HG02981 (cell line): ENCODE data around the gene EEA1.

Source experiments
- ATAC-seq: cut with Tn5 transposase; IDR thresholded peaks from one replicate; pipeline ENCODE4 v1.9.1; 2021; ENCODE audit warnings: mild to moderate bottlenecking, moderate library complexity; ENCODE audit not compliant: unreplicated experiment

EEA1 gene

DNA sequence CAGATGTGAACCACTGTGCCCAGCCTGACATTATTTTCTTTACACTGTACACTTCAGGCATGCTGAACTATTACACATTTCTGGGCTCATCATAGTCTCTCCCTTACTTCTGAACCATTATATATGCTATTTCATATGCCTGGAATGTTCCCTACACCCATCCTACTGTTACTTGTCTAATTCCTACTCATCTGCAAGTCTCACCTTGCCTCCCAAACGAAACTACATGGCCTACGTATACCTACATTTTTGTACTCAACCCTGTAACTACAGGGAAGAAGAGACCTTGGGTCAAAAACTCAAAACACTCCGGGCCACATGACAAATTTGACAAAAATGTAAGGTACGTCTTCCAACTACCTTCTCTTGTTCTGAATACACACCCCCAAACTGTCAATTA, 9.5 kb upstream of the EEA1 start:
- ATAC-seq: no peak

GRCh38 chr12:92938018-92938417, 8.9 kb upstream of the EEA1 start:
- peak; percentile 76 for ATAC-seq

DNA sequence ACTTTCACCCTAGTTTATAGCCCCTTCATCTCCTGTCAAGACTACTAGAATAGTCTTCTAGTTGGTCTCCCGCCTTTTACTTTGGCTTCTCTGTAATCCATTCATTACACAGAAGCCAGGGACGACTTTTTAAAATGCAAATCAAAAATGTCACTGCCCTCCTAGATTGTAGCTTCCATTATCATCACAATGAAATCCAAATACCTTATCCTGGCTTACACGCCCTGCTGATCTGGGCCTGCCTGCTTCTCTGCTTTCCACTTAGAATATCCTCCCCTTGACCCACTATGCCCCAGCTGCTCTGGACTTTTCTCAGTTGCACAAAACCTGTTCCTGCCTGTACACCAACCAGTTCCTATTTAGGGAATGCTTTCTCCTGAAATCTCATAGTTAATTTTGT, 4.5 kb upstream of the EEA1 start:
- ATAC-seq: no peak

GRCh38 chr12:92930421-92930820, 1.3 kb upstream of the EEA1 start:
- ATAC-seq: no peak

DNA sequence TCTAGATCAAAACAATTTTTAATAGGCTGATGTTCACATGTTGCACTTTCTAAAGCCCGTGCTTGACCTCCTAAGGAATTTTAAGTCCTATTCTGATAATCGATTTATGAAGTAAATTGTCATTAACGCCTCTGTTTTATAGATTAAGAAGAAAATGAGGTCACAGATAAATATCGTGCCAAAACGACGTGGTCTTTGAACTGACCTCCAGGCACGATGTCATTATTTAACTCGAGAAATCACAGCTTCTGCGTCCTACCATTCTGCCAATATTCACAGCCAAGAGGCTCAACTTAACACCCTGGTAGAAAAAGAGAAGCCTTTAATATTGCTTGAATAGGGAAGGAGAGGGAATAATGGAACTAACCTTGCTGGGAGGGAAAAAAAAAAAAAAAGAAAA, 888 bp upstream of the EEA1 start:
- ATAC-seq: no peak

GRCh38 chr12:92928421-92928961, 604 bp downstream of the EEA1 start:
- peak; percentile 4 for ATAC-seq

- ATAC-seq: peak; percentile 14
These were observed 1.4 kb downstream of the EEA1 start for GRCh38 chr12:92927436-92928281.

DNA sequence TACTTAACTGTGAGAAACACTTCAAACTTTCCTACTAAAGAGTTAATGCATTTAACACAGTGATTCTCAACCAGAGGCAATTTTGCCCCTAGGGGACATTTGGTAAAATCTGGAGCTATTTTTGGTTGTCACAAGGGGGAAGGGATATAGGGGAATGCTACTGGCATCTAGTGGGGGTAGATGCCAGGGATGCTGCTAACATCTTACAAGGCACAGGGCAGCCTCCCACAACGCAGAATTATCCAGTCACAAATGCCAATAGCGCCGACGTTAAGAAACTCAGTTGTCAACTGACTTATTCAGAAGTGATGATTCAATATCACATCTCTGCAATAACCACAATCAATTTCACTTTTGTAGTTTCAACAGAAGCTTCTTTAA, 2.0 kb downstream of the EEA1 start:
- ATAC-seq: peak; percentile 19

- ATAC-seq: no peak
These were observed 2.5 kb downstream of the EEA1 start for GRCh38 chr12:92926549-92926948.

GRCh38 chr12:92921877-92922276, 7.2 kb downstream of the EEA1 start:
- ATAC-seq: no peak

DNA sequence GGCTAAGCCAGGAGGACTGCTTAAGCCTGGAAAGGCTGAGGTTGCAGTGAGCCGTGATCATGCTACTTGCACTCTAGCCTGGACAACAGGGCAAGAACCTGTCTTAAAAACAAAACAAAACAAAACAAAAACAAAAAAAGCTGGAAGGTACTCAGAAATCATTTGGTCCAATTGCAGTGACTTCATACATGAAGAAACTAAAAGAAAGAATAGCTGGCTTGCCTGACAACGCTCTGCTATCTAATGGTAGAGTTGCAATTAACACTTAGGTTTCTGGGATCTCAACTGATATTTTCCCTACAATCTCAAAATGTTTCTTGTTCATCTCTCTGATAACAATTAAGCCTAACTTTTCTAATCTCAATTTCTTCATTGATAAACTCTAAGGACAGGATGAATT, 13.7 kb downstream of the EEA1 start:
- ATAC-seq: no peak

DNA sequence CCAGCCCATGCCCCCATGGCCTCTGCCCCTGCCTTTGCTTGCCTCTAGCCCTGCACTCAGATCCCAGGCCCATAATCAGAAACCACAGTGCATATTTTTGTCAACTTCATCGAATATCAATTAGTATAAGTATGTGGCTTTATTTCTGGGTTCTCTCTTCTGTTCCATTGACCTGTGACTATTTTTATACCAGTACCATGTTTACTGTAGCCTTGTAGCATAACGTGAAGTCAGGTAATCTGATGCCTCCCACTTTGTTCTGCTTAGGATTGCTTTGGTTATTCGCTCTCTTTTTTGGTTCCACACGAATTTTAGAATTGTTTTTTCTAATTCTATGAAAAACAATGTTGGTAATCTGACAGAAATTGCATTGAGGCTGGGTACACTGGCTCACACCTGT, 14.9 kb downstream of the EEA1 start:
- no peak for ATAC-seq

- no peak for ATAC-seq
These were observed 16.4 kb downstream of the EEA1 start for GRCh38 chr12:92912672-92913071.

DNA sequence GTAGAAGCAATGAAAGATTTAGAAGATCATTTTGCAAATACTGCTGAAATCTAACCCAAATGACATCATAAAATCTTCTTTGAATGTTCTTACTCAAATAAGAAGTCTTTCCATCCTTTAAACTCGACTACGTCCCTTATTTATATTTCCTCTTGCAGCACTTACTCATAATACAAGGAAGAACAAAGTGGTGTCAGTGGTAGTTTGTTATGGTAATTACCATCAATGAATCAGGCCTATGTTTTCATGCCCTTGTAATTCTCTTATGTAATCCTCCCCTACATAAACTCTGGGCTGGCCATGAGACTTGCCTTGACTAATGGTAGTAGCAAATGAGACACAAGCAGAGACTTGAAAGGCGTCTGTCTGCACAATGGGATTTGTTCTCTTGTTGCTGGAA, 17.0 kb downstream of the EEA1 start:
- ATAC-seq: no peak

- no peak for ATAC-seq
These were observed 17.8 kb downstream of the EEA1 start for GRCh38 chr12:92911339-92911738.

DNA sequence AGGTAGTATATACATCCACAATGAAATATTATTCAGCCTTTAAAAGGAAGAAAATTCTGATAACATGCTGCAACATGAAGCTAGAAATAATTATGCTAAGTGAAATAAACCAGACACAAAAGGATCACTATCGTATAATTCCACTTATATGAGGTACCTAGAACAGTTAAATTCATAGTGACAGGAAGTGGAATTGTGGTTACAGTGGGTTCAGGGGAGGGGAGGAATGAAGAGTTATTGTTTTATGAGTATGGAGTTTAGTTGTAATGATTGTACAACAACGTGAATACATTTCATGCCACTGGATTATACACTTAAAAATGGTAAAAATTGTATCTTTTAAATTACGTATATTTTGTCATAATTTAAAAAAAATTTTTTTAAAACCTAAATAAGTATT, 21.0 kb downstream of the EEA1 start:
- no peak for ATAC-seq

GRCh38 chr12:92905811-92906554, 23.1 kb downstream of the EEA1 start:
- no peak for ATAC-seq

DNA sequence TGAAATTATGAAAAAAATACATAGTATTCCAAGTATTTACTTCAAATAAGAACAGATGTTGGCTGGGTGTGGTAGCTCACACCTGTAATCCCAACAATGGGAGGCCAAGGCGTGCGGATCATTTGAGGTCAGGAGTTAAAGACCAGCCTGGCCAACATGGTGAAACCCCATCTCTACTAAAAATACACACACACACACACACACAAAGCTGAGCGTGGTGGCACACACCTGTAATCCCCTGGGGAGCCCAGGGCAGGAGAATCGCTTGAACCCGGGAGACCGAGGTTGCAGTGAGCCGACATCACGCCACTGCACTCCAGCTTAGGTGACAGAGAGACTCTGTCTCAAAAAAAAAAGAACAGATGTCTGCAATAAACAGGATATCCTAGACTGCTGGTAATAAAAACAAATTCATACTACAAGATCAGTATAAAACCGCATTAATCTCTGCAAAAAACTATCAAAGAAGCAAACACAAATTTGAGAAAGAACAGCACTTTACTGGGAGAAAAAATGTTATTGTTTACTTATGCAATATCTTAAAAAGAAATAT, 23.8 kb downstream of the EEA1 start:
- ATAC-seq: no peak

DNA sequence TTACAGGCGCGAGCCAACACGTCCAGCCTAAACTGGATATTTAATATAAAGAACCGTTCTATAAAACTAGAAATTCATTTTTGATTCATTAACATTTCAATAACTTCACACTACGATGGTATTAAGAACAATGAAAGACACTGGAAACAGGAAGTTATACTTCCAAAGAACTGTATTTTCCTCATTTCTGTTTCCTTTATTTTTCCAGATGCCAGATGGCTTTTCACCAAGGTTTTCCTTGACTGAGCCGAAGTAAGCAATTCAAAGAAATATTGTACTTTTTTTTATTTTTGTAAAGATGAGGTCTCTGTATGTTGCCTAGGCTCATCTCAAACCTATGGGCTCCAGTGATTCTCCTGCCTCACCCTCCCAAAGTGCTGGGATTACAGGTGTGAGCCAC, 28.2 kb downstream of the EEA1 start:
- no peak for ATAC-seq

DNA sequence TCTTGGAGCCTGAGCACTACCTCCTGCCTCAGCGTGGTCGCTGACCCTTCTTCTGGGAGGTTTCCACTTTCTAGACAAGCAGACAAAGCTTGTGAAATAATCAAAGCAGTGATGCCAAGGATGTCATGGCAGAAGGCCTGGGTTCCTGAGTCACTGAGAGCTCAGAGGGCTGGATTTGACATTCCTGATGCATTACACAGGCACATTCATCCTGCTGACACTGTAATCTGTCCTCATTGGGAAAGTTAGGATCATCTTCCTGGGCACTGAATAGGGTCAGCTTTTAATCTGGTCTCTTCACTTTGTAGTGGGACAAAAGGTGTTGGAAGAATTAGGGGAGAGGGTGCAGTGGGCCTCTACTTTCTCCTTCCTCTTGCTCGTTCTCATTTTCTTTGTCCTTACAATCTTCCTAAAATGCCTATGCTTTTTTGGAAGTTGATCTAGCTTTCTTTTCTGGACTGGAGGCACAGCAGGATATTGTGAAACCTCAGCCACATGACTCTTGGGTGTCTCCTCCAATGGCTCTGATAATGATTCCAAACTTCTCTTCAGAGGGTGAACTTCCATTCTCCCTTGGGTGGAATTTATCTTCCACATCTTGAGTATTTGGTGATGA, 29.6 kb downstream of the EEA1 start:
- no peak for ATAC-seq

DNA sequence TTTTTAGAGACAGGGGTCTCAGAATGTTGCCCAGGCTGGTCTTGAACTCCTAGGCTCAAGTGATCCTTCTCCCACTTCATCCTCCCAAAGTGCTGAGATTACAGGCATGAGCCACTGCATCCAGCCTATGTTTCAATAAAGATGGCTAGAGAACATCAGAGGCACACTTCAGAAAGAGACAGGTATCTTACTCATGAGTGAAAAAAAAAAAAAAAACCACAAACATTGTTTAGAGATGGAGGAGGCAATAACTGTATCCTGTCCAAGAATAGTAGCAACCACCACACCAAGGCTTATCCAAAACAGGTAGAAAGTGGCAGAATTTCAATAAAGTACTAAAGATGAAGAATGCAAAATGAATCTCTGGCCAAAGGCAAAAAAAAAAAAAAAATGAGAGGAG, 30.3 kb downstream of the EEA1 start:
- ATAC-seq: no peak
